OCI-LY7 (cell line): Measurements from ENCODE around the gene PRKCI. TPM values are rescaled to one million over a fixed set of nuclear protein-coding genes. Genes with fewer than 3 reads are reported as not detected.
A peak's percentile ranks its signal among the peaks of the same experiment; 100 is the strongest.

Source experiments
- BruUV-seq: library from RNA; stranded (reverse); fragments of 400-500 nt; replicated peaks from 2 replicates; lab custom pipeline; 2021; lab: Mats Ljungman, UMichigan
- CTCF ChIA-PET: fragments of 300-600 bp; sonication (Branson Sonifier 250); formaldehyde crosslinking; loops from one replicate; lab custom pipeline; 2022; ENCODE audit warnings: antibody characterized with exemption; ENCODE audit not compliant: unreplicated experiment; lab: Charles Lee
- POLR2A ChIA-PET: fragments of 300-600 bp; sonication (Branson Sonifier 250); formaldehyde crosslinking; loops from one replicate; lab custom pipeline; 2022; ENCODE audit warnings: antibody characterized with exemption; lab: Charles Lee
- DNase-seq: peaks from one replicate; pipeline ENCODE4 v3.0.0-alpha.2; 2015; ENCODE audit warnings: low spot score
- H2AFZ ChIP-seq: fragments of 200-600 bp; sonication (generic), shearing (Covaris generic); 2 replicates; pipeline ENCODE4 v1.6.1; 2014; ENCODE audit warnings: mild to moderate bottlenecking, antibody characterized with exemption, low read length, moderate library complexity
- H3K27ac ChIP-seq: fragments of 200-600 bp; sonication (generic); 2 replicates; pipeline ENCODE4 v1.5.1; 2014; ENCODE audit warnings: mixed run types, low read depth, mild to moderate bottlenecking, moderate library complexity, low read length, inconsistent platforms; ENCODE audit not compliant: poor library complexity, severe bottlenecking
- H3K36me3 ChIP-seq: fragments of 200-600 bp; sonication (generic); 2 replicates; pipeline ENCODE4 v1.6.1; 2014; ENCODE audit warnings: mild to moderate bottlenecking, antibody characterized with exemption, low read length, moderate library complexity, mixed read lengths; ENCODE audit not compliant: insufficient read depth
- H3K4me1 ChIP-seq: fragments of 200-600 bp; sonication (generic); 2 replicates; pipeline ENCODE4 v1.5.1; 2014; ENCODE audit warnings: mild to moderate bottlenecking, low read length; ENCODE audit not compliant: insufficient read depth, poor library complexity, severe bottlenecking
- H3K4me2 ChIP-seq: fragments of 200-600 bp; sonication (generic); 2 replicates; pipeline ENCODE4 v1.6.1; 2014; ENCODE audit warnings: mild to moderate bottlenecking, low read length
- H3K4me3 ChIP-seq: fragments of 200-600 bp; sonication (generic); 2 replicates; pipeline ENCODE4 v1.5.1; 2014; ENCODE audit warnings: mild to moderate bottlenecking, low read depth, low read length; ENCODE audit not compliant: poor library complexity, severe bottlenecking
- H3K79me2 ChIP-seq: fragments of 200-600 bp; sonication (generic); 2 replicates; pipeline ENCODE4 v1.6.1; 2016; ENCODE audit warnings: low read depth, mild to moderate bottlenecking, low read length, moderate library complexity, mixed read lengths; ENCODE audit not compliant: insufficient read depth
- H3K9me2 ChIP-seq: fragments of 200-600 bp; sonication (generic); 2 replicates; pipeline ENCODE4 v1.6.1; 2016; ENCODE audit warnings: mild to moderate bottlenecking, low read length, mixed read lengths; ENCODE audit not compliant: insufficient read depth
- H3K9me3 ChIP-seq: fragments of 200-600 bp; sonication (generic); 2 replicates; pipeline ENCODE4 v1.6.1; 2014; ENCODE audit warnings: mild to moderate bottlenecking, mixed run types, low read length, mixed read lengths
- H4K20me1 ChIP-seq: fragments of 200-600 bp; sonication (generic); 2 replicates; pipeline ENCODE4 v1.6.1; 2014; ENCODE audit warnings: mild to moderate bottlenecking, antibody characterized with exemption, low read length, moderate library complexity, mixed read lengths; ENCODE audit not compliant: insufficient read depth
- EZH2phosphoT487 ChIP-seq: fragments of 200-600 bp; sonication (generic); IDR thresholded peaks from 2 replicates; pipeline ENCODE4 v1.6.1; 2018; ENCODE audit warnings: low read depth, borderline replicate concordance, mild to moderate bottlenecking, mixed run types, antibody characterized with exemption, low read length, moderate library complexity, mixed read lengths
- intact Hi-C: fragments of 100-400 bp; cut with micrococcal nuclease; formaldehyde crosslinking; loops from one replicate; pipeline ENCODE4 v1.10.0; 2022; ENCODE audit not compliant: unreplicated experiment
- total RNA-seq, 2 experiments: library from RNA; depleted of rRNA in 1 of 2; stranded (reverse); fragments of >200 nt in 1 of 2; shearing (Covaris generic) in 1 of 2; gene quantifications; 2 replicates each; pipeline ENCODE4 v1.2.3, GENCODE V29; 2014 to 2022
- TF ChIP-seq, protein P1 (sequence below): fragments of 200-600 bp; sonication (generic); conservative IDR thresholded peaks from 2 replicates; pipeline ENCODE4 v1.5.1; 2014; ENCODE audit warnings: mild to moderate bottlenecking, antibody characterized with exemption, low read length, moderate library complexity, mixed read lengths

PRKCI gene
- total RNA-seq, 2 experiments from 2014 or later = 27.6 to 36.2 TPM

DNA sequence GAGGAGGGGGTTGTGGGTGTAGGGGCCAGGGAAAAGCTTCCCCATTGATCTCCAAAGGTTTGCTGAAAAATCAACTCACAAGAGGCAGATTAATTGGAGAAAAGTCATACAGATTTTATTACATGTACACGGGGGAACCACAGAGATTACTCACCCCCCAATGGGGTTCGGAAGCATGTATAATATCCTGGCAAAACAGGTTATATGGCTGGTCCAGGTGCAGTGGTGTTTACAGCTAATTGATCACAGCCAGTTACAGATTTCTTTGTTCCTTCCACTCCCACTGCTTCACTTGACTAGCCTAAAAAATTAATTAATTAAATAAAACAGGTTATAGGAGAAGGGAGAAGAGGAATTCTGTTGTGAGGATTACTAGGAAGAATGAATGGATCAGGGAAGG is 22.4 kb downstream of the PRKCI start:
- no peak overlapping the region for H3K27ac ChIP-seq
- TF ChIP-seq, protein P1, sequence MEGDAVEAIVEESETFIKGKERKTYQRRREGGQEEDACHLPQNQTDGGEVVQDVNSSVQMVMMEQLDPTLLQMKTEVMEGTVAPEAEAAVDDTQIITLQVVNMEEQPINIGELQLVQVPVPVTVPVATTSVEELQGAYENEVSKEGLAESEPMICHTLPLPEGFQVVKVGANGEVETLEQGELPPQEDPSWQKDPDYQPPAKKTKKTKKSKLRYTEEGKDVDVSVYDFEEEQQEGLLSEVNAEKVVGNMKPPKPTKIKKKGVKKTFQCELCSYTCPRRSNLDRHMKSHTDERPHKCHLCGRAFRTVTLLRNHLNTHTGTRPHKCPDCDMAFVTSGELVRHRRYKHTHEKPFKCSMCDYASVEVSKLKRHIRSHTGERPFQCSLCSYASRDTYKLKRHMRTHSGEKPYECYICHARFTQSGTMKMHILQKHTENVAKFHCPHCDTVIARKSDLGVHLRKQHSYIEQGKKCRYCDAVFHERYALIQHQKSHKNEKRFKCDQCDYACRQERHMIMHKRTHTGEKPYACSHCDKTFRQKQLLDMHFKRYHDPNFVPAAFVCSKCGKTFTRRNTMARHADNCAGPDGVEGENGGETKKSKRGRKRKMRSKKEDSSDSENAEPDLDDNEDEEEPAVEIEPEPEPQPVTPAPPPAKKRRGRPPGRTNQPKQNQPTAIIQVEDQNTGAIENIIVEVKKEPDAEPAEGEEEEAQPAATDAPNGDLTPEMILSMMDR = no peak
- no peak for TF ChIP-seq EZH2phosphoT487
- H2AFZ ChIP-seq = no peak overlapping the region
- DNase-seq = no peak
- no peak overlapping the region for H3K4me3 ChIP-seq
- H3K9me2 ChIP-seq = no peaks in the 10 kb centered on the region
- H3K79me2 ChIP-seq = no peaks in the 10 kb centered on the region
- BruUV-seq = no TSS peak
- peaks cover 25% of the 10 kb centered on the region for H3K36me3 ChIP-seq
- no peak overlapping the region for H3K4me2 ChIP-seq
- H3K9me3 ChIP-seq = no peaks in the 10 kb centered on the region
- ChIA-PET POLR2A (interaction anchor here (0.5 to 3.1 kb wide), 2 partner anchors 11 to 135 kb away, joined by 3 to 10 read pairs; no protein-coding TSS in a partner anchor), CTCF (no interaction called here)
- intact Hi-C loops = no loop called here
- no peaks in the 10 kb centered on the region for H4K20me1 ChIP-seq
- H3K4me1 ChIP-seq = no peaks in the 10 kb centered on the region

GRCh38 chr3:170247875-170248274 is 25.7 kb downstream of the PRKCI start:
- no peak for DNase-seq
- Histone ChIP-seq H3K9me2 (no peaks in the 10 kb centered on the region), H3K9me3 (no peaks in the 10 kb centered on the region), H3K4me2 (no peak overlapping the region), H3K4me1 (no peaks in the 10 kb centered on the region), H3K36me3 (peaks cover 32% of the 10 kb centered on the region), H3K27ac (no peak overlapping the region), H2AFZ (no peak overlapping the region), H4K20me1 (no peaks in the 10 kb centered on the region), H3K4me3 (no peak overlapping the region), H3K79me2 (no peaks in the 10 kb centered on the region)
- BruUV-seq = no TSS peak
- TF ChIP-seq, protein P1 = no peak
- TF ChIP-seq EZH2phosphoT487 = no peak
- ChIA-PET POLR2A (no interaction called here), CTCF (no interaction called here)
- intact Hi-C loops = no loop called here

DNA sequence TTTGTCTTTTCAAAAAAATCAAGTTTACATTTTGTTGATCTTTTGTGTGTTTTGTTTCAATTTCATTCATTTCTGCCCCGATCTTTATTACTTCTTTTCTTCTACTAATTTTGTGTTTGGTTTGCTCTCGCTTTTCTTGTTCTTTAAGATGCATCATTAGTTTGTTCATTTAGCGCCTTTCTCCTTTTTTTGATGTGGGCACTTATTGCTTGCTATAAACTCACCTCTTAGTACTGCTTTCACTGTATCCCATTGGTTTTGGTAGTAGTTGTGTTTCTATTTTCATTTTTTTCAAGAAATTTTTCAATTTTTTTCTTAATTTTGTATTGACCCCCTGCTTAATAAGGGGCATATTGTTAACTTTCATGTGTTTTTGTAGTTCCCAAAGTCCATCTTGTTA is 34.4 kb downstream of the PRKCI start:
- Histone ChIP-seq H3K9me2 (no peaks in the 10 kb centered on the region), H3K9me3 (peaks cover 12% of the 10 kb centered on the region; the same call in 1 of the 2 replicates), H3K36me3 (peaks cover 29% of the 10 kb centered on the region), H4K20me1 (no peaks in the 10 kb centered on the region), H3K27ac (peak overlapping the region; percentile 35), H3K79me2 (peaks cover 6% of the 10 kb centered on the region; the same call in 1 of the 2 replicates), H3K4me3 (no peak overlapping the region), H3K4me2 (peak overlapping the region; percentile 28), H3K4me1 (peaks cover 30% of the 10 kb centered on the region), H2AFZ (no peak overlapping the region)
- TF ChIP-seq, protein P1 = no peak
- no peak for TF ChIP-seq EZH2phosphoT487
- intact Hi-C loops = no loop called here
- ChIA-PET POLR2A (no interaction called here), CTCF (no interaction called here)
- no peak for DNase-seq
- no TSS peak for BruUV-seq
